ENCODE data around the gene MAP3K5. TPM values are rescaled to one million over a fixed set of nuclear protein-coding genes. Genes with fewer than 3 reads are reported as not detected.
"Not testable (repeated sequence)": the region's sequence is repeated elsewhere in the genome, so short reads cannot be mapped to it uniquely, and the experiment has no call there.

MAP3K5 gene
- polyA plus RNA-seq, 4 donors, result 5.4 to 7.3 (median 6.7) TPM

- DNase-seq (ENCODE audit: low read depth in 4 of 4, low spot score in 2 of 4), result no peak
Measured at GRCh38 chr6:136772685-136773472, 19.4 kb downstream of the MAP3K5 start.

DNA sequence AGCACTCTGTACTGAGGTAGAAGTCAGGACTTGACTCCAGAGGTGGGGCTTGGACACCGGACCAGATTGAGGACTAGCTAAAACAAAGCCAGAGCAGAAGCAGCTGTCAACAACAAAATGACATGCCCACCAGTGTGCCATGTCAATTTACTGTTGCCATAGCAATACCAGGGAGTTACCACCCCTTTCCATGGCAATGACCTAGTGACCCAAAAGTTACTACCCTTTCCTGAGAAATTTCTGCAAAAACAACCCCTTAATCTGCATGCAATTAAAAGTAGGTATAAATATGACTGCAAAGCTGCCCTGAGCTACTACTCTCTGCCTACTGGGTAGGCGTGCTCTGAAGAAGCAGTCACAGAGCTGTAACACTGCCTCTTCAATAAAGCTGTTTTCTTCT is 21.0 kb downstream of the MAP3K5 start:
- no peak for DNase-seq (ENCODE audit: low read depth in 4 of 4, low spot score in 2 of 4)

GRCh38 chr6:136769759-136770158 is 22.5 kb downstream of the MAP3K5 start:
- no peak for DNase-seq (ENCODE audit: low read depth in 4 of 4, low spot score in 2 of 4)

DNA sequence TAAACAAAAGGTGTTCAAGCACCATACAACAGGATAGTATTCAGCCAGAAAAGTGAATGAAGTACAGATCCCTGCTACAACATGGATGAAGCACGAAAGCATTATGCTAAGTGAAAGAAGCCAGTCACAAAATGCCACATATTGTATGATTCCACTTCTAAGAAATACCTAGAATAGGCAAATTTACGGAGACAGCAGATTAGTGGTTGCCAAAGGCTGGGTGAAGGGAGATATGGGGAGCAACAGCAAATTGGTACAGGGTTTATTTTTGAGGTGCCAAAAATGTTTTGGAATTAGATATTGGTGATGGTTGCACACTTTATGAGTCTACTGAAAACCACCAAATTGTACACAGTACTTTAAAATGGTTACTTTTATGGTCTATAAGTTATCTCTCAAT is 23.2 kb downstream of the MAP3K5 start:
- DNase-seq (ENCODE audit: low read depth in 4 of 4, low spot score in 2 of 4), result no peak

- DNase-seq (ENCODE audit: low read depth in 4 of 4, low spot score in 2 of 4), result no peak
Measured at GRCh38 chr6:136767570-136768309, 24.5 kb downstream of the MAP3K5 start.

- DNase-seq (ENCODE audit: low read depth in 4 of 4, low spot score in 2 of 4), result no peak
Measured at GRCh38 chr6:136767103-136767502, 25.2 kb downstream of the MAP3K5 start.

DNA sequence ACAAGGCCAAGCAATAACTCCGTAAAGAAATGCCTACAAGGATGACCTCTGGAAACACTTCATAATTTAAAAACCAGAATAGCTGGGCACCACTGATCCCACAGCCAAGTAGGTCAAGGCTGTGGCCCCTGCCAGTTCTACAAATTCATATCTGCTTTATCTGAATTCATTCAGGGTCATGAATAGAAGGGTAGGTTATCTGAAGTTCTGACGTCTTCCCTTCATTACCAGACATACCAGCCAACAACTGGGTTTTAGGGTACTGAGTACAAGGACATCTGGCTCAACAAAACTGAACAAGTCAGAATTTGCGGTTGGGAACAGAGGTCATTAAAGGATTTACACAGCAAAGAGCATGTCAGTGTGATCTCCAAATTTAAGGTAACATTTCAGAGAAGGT is 26.0 kb downstream of the MAP3K5 start:
- DNase-seq (ENCODE audit: low read depth in 4 of 4, low spot score in 2 of 4), result no peak

- no peak for DNase-seq (ENCODE audit: low read depth in 4 of 4, low spot score in 2 of 4)
Measured at GRCh38 chr6:136764517-136764993, 27.7 kb downstream of the MAP3K5 start.

- no peak for DNase-seq (ENCODE audit: low read depth in 4 of 4, low spot score in 2 of 4)
Measured at GRCh38 chr6:136763716-136764516, 28.4 kb downstream of the MAP3K5 start.

DNA sequence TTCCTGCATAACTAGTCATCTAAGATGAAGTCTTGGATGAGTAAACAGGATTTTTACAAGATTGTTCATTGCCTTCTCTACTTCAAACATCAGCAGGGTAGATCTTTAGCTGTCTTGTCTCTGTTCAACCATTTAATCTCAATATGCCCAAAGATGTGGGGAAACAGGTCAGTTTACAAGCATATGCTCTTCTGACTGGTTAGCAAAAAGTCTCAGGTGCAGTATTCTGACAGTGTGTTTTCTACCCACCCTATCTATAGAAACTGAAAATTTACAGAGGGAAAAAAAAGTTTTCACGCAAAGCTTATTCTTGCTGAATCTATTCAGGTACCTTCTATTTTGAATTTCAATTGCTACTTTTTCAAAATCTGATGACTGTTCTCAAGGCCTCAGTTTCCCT is 29.0 kb downstream of the MAP3K5 start:
- no peak for DNase-seq (ENCODE audit: low read depth in 4 of 4, low spot score in 2 of 4)

- DNase-seq (ENCODE audit: low read depth in 4 of 4, low spot score in 2 of 4), result no peak
Measured at GRCh38 chr6:136762022-136762975, 30.0 kb downstream of the MAP3K5 start.

DNA sequence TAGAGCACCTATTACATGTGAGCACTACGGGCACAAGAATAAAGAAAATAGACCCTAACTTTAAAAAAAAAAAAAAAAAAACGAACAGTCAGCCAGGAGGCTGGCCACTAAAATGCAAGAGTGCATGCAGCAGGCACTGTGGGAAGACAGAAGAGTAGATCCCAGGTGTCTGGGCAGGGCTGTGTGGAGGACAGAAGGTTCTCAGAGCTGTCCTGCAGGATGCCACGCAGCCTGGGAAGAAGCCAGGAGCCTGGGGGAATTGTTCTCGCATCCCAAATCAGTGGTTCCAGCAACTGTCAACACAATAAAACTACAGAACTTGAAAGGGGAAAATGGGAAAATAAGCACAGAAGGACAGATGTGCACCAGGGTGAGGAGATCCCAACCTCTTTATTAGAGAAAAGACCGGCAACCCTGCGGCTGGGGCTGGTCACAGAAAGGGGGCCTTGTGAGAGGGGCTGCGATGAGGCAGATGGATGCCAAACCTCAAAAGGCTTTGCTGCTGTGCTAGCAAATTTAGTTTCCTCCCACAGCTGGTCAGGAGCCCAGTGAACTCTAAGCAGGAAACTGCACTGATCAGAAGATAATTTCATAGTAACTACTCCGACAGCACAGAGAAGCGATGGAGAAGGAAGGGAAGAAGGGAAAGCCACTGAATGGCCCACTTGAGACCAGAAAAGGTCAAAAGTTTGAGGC is 30.9 kb downstream of the MAP3K5 start:
- no peak for DNase-seq (ENCODE audit: low read depth in 4 of 4, low spot score in 2 of 4)

DNA sequence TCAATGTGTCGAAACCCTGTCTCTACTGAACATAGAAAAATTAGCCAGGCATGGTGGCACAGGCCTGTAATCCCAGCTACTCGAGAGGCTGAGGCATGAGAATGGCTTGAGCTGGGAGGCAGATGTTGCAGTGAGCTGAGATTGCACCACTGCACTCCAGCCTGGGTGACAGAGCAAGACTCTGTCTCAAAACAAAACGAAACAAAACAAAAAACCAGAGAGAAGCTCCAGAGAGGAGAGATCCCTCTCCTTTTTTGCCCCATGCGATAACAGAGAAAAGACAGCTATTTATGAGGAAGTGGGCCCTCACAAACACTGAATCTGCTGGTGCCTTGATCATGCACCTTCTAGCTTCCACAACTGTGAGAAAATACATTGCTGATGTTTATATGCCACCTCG is 31.5 kb downstream of the MAP3K5 start:
- DNase-seq (ENCODE audit: low read depth in 4 of 4, low spot score in 2 of 4), result not testable (repeated sequence)

GRCh38 chr6:136757150-136757549 is 35.1 kb downstream of the MAP3K5 start:
- DNase-seq (ENCODE audit: low read depth in 4 of 4, low spot score in 2 of 4), result no peak

- no peak for DNase-seq (ENCODE audit: low read depth in 4 of 4, low spot score in 2 of 4)
Measured at GRCh38 chr6:136754820-136755219, 37.5 kb downstream of the MAP3K5 start.

DNA sequence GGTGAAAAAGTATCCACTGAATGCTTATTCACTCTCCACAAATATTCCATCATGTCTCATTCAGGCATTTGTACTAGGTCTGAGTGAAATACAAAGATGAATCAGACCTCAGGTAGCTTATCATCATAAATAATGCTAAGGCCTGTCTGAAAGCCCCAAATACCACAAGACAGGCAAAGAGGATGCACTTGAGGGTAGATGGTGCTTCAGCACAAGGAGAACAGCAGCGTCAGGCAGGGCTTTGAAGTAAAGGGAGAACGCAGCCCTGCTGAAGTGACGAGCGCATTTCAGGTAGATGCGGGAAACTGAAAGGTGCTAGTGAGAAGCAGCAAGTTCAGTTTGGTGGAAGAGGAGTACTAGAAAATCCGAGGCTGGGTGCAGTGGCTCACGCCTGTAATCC is 38.7 kb downstream of the MAP3K5 start:
- no peak for DNase-seq (ENCODE audit: low read depth in 4 of 4, low spot score in 2 of 4)

GRCh38 chr6:136752554-136752953 is 39.7 kb downstream of the MAP3K5 start:
- no peak for DNase-seq (ENCODE audit: low read depth in 4 of 4, low spot score in 2 of 4)

GRCh38 chr6:136751991-136752390 is 40.3 kb downstream of the MAP3K5 start:
- no peak for DNase-seq (ENCODE audit: low read depth in 4 of 4, low spot score in 2 of 4)

DNA sequence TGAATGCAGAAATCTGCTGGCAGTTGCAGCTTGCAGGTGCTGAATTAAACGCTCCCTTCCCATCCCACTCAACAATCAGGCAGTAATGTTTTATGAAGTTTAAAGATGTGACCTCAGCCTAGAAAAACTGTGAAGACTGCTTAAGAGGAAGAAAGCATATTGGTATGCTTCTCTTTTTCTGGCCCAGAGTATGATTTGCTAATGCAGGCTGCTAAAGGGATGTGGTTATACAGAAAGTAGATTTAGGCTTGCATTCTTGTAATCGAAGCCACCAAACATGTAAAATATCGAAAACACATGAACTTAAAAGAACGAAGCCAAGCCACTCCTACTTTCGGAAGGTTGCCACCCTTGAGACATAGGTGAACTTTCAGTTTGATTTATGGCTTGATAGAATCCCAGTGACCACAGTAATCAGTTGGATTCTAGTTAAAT is 40.7 kb downstream of the MAP3K5 start:
- DNase-seq (ENCODE audit: low read depth in 4 of 4, low spot score in 2 of 4), result no peak
